Gastrocnemius medialis (tissue), 4 donors: ENCODE results near the gene ARFGAP1.

Experiments
- POLR2A ChIP-seq, 2 donors: fragments of 450-650 bp; IDR thresholded peaks; one replicate each; pipeline ENCODE4 v1.6.1; 2017; ENCODE audit warnings: antibody characterized with exemption in 2 of 2, mild to moderate bottlenecking in 2 of 2, moderate library complexity in 2 of 2
- TF ChIP-seq, protein P1 (sequence below), 5 experiments: fragments of 450-650 bp in 3 of 5; fragments of 200-600 bp in 2 of 5; sonication (generic) in 2 of 5; IDR thresholded peaks in 4 of 5; conservative IDR thresholded peaks in 1 of 5; 1 replicate in 4 of 5; 2 replicates in 1 of 5; pipeline ENCODE4 v1.5.1; 2016 to 2019; ENCODE audit warnings: antibody characterized with exemption in 5 of 5, mild to moderate bottlenecking in 3 of 5, moderate library complexity in 3 of 5

DNA sequence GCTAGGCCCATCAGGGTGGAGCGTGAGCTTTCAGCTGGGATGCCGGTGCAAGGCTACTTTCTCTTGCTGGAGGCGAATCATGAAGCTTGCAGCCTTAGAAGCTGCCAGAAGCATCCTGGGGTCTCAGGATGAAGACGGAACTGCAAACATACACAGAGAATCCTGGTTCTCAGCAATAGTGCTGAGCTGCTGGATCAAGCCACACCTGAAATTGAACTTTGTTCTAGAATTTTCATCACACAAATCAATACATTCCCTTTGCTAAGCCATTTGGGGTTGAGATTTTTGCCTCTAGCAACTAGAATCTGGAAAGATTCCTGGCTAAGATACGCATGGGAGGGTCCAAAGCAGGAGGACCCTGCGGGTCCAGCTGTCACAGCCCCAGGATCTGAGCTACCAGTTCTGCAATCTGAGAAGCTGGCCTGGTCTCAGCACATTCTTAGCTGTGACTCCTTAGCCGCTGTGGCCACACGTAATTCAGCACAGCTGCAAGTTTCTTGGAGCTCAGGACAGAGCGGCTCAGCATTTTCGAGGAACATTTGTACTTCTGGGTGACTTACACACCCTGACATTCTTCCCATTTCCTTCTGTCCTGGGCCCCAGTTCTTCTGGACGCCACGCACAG lies 6.6 kb upstream of the ARFGAP1 start:
- TF ChIP-seq, protein P1, sequence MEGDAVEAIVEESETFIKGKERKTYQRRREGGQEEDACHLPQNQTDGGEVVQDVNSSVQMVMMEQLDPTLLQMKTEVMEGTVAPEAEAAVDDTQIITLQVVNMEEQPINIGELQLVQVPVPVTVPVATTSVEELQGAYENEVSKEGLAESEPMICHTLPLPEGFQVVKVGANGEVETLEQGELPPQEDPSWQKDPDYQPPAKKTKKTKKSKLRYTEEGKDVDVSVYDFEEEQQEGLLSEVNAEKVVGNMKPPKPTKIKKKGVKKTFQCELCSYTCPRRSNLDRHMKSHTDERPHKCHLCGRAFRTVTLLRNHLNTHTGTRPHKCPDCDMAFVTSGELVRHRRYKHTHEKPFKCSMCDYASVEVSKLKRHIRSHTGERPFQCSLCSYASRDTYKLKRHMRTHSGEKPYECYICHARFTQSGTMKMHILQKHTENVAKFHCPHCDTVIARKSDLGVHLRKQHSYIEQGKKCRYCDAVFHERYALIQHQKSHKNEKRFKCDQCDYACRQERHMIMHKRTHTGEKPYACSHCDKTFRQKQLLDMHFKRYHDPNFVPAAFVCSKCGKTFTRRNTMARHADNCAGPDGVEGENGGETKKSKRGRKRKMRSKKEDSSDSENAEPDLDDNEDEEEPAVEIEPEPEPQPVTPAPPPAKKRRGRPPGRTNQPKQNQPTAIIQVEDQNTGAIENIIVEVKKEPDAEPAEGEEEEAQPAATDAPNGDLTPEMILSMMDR (IDR thresholded peaks at IDR 0.05 in 4 of 5, conservative IDR thresholded peaks at IDR 0.05 in 1 of 5) = no peak
- TF ChIP-seq POLR2A (IDR thresholded peaks at IDR 0.05) = no peak
